HepG2 (cell line): ENCODE measurements around the gene DTX2. TPM values are rescaled to one million over a fixed set of nuclear protein-coding genes. Genes with fewer than 3 reads are reported as not detected.

Source experiments
- AHDC1 ChIP-seq: sonication (generic); formaldehyde crosslinking; IDR thresholded peaks from 2 replicates; pipeline ENCODE4 v1.5.1; 2020; ENCODE audit warnings: mild to moderate bottlenecking, missing genetic modification reagents, borderline replicate concordance
- ARNTL ChIP-seq: sonication (generic); formaldehyde crosslinking; IDR thresholded peaks from 2 replicates; pipeline ENCODE4 v1.4.0; 2020; ENCODE audit warnings: mild to moderate bottlenecking, missing genetic modification reagents
- GMEB2 ChIP-seq: IDR thresholded peaks from 2 replicates; pipeline ENCODE4 v1.6.1; 2016; ENCODE audit warnings: missing biosample characterization, missing genetic modification reagents, low read depth
- HES4 ChIP-seq: sonication (generic); formaldehyde crosslinking; IDR thresholded peaks from 2 replicates; pipeline ENCODE4 v1.9.0; 2021; ENCODE audit warnings: mild to moderate bottlenecking, missing genetic modification reagents, borderline replicate concordance
- MAF1 ChIP-seq: sonication (generic); formaldehyde crosslinking; IDR thresholded peaks from 2 replicates; pipeline ENCODE4 v1.5.0; 2020; ENCODE audit warnings: missing genetic modification reagents, borderline replicate concordance
- NFATC3 ChIP-seq: sonication (generic); formaldehyde crosslinking; IDR thresholded peaks from 2 replicates; pipeline ENCODE4 v1.5.1; 2020; ENCODE audit warnings: mild to moderate bottlenecking, missing genetic modification reagents
- RNF219 ChIP-seq: sonication (generic); formaldehyde crosslinking; IDR thresholded peaks from 2 replicates; pipeline ENCODE4 v1.5.0; 2020; ENCODE audit warnings: mild to moderate bottlenecking, missing genetic modification reagents
- SNAPC2 ChIP-seq: sonication (generic); formaldehyde crosslinking; IDR thresholded peaks from 2 replicates; pipeline ENCODE4 v1.8.1; 2022; ENCODE audit warnings: mild to moderate bottlenecking, missing genetic modification reagents
- ZBTB7B ChIP-seq: sonication (generic); formaldehyde crosslinking; IDR thresholded peaks from 2 replicates; pipeline ENCODE4 v1.4.0; 2020; ENCODE audit warnings: missing genetic modification reagents
- ZMYM3 ChIP-seq: sonication (generic); formaldehyde crosslinking; IDR thresholded peaks from 2 replicates; pipeline ENCODE4 v1.5.1; 2020; ENCODE audit warnings: mild to moderate bottlenecking, missing genetic modification reagents
- ZNF432 ChIP-seq: sonication (generic); formaldehyde crosslinking; IDR thresholded peaks from 2 replicates; pipeline ENCODE4 v1.5.0; 2020; ENCODE audit warnings: missing genetic modification reagents, mild to moderate bottlenecking, borderline replicate concordance
- ZSCAN25 ChIP-seq: sonication (generic); formaldehyde crosslinking; IDR thresholded peaks from 2 replicates; pipeline ENCODE4 v1.8.0; 2022; ENCODE audit warnings: mild to moderate bottlenecking, missing genetic modification reagents
- polyA plus RNA-seq, 8 experiments: library from polyadenylated mRNA; depleted of rRNA in 3 of 8; stranded (reverse) in 7 of 8; unstranded in 1 of 8; fragments of >200 nt; fragmentation: Illumina TruSeq in 4 of 8; extraction: Trizol in 4 of 8; gene quantifications; 2 replicates each; pipeline versions ENCODE4 v1.2.1 to v1.2.3, GENCODE V29; 2011 to 2016; ENCODE audit warnings: low read depth in 4 of 8, missing spikeins in 1 of 8, mixed read lengths in 1 of 8; ENCODE audit not compliant: insufficient read depth in 1 of 8
- total RNA-seq, 5 experiments: library from RNA; depleted of rRNA; stranded (reverse); fragments of >200 nt; fragmentation: Illumina TruSeq; extraction: Trizol; gene quantifications; 2 replicates each; pipeline ENCODE4 v1.2.3, GENCODE V29; 2016; ENCODE audit warnings: low read depth in 1 of 5
- TF ChIP-seq, protein P1 (sequence below): IDR thresholded peaks from 2 replicates; pipeline ENCODE4 v1.6.1; 2016; ENCODE audit warnings: mild to moderate bottlenecking, missing biosample characterization, missing genetic modification reagents
- TF ChIP-seq, protein P2 (sequence below): sonication (generic); formaldehyde crosslinking; conservative IDR thresholded peaks from 2 replicates; pipeline ENCODE4 v1.4.0; 2020; ENCODE audit warnings: missing genetic modification reagents
- TF ChIP-seq, protein P3 (sequence below): sonication (generic); formaldehyde crosslinking; IDR thresholded peaks from 2 replicates; pipeline ENCODE4 v1.4.0; 2020; ENCODE audit warnings: missing genetic modification reagents, borderline replicate concordance

The DTX2 gene
- total and polyA plus RNA-seq, 2 of the 13 experiments (the other 11 are each of a cell fraction or from before 2014, with no cell fraction given), result 5.5 to 6.2 TPM

DNA sequence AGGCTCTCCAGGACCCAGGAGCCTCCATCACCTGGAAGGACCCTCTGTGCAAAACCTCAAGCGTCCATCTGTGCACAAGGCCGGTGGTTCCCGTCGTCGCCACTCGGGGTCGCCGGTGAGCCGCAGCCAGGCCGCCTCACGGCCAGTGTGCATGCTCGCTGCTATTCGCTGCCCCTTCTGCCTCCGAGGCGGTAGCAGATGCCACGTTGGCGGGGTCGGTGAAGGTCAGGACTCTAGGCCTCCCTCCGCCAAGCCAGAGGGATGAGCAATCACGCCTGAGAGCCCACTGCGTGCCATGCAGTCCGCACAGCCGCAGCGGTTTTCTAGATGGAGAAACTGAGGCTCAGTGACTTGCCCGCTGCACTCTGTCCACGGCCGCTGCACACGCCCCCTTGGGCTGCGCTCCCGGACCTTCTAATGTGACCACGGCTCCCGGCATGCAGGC lies 54.5 kb downstream of the DTX2 start (continued):
- TF ChIP-seq GMEB2 (CRISPR knock-in tag) (no peak; the same call in 1 of the 2 replicates), ZMYM3 (peak; percentile 71; the same call in 1 of the 2 replicates), SNAPC2 (no peak), ZNF432 (no peak), HES4 (CRISPR knock-in tag) (0 out of 2 replicates have a peak, but pooled peaks have one; percentile 62), ARNTL (CRISPR knock-in tag) (0 out of 2 replicates have a peak, but pooled peaks have one; percentile 36), RNF219 (CRISPR knock-in tag) (no peak), ZBTB7B (peak; percentile 22; the same call in 1 of the 2 replicates), MAF1 (no peak), AHDC1 (CRISPR knock-in tag) (no peak), NFATC3 (no peak), ZSCAN25 (CRISPR knock-in tag) (no peak)
- TF ChIP-seq, protein P1, sequence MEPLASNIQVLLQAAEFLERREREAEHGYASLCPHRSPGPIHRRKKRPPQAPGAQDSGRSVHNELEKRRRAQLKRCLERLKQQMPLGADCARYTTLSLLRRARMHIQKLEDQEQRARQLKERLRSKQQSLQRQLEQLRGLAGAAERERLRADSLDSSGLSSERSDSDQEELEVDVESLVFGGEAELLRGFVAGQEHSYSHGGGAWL (CRISPR knock-in tag), result no peak
- TF ChIP-seq, protein P2, sequence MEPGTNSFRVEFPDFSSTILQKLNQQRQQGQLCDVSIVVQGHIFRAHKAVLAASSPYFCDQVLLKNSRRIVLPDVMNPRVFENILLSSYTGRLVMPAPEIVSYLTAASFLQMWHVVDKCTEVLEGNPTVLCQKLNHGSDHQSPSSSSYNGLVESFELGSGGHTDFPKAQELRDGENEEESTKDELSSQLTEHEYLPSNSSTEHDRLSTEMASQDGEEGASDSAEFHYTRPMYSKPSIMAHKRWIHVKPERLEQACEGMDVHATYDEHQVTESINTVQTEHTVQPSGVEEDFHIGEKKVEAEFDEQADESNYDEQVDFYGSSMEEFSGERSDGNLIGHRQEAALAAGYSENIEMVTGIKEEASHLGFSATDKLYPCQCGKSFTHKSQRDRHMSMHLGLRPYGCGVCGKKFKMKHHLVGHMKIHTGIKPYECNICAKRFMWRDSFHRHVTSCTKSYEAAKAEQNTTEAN (CRISPR knock-in tag), result 0 out of 2 replicates have a peak, but pooled peaks have one; percentile 17
- TF ChIP-seq, protein P3, sequence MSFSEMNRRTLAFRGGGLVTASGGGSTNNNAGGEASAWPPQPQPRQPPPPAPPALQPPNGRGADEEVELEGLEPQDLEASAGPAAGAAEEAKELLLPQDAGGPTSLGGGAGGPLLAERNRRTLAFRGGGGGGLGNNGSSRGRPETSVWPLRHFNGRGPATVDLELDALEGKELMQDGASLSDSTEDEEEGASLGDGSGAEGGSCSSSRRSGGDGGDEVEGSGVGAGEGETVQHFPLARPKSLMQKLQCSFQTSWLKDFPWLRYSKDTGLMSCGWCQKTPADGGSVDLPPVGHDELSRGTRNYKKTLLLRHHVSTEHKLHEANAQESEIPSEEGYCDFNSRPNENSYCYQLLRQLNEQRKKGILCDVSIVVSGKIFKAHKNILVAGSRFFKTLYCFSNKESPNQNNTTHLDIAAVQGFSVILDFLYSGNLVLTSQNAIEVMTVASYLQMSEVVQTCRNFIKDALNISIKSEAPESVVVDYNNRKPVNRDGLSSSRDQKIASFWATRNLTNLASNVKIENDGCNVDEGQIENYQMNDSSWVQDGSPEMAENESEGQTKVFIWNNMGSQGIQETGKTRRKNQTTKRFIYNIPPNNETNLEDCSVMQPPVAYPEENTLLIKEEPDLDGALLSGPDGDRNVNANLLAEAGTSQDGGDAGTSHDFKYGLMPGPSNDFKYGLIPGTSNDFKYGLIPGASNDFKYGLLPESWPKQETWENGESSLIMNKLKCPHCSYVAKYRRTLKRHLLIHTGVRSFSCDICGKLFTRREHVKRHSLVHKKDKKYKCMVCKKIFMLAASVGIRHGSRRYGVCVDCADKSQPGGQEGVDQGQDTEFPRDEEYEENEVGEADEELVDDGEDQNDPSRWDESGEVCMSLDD (CRISPR knock-in tag), result no peak
